Measurements from ENCODE around the gene C6orf120. TPM values are rescaled to one million over a fixed set of nuclear protein-coding genes. Genes with fewer than 3 reads are reported as not detected.

Gene C6orf120
- total RNA-seq, 4 donors from 2014 or later = 20.8 to 28.8 (median 25.6) TPM

- peak overlapping the region; percentile 77 for H3K4me3 ChIP-seq (ENCODE audit: low read depth, poor library complexity, severe bottlenecking)
- intact Hi-C loops (cut with DNase I; ENCODE audit: low total_unique reads) = no loop called here
- DNase-seq (ENCODE audit: low spot score in 2 of 2) = peak; percentile 57 to 96
- TF ChIP-seq POLR2A (IDR thresholded peaks at IDR 0.05) = no peak
- no peak for TF ChIP-seq CTCF (IDR thresholded peaks at IDR 0.05)
- 0 to 1% methylated on average over 28 to 40 of the region's 70 CpGs for WGBS, 2 donors
Measured at GRCh38 chr6:169723200-169723909, 21.4 kb downstream of the C6orf120 start.

- intact Hi-C loops (cut with DNase I; ENCODE audit: low total_unique reads) = no loop called here
- WGBS, 2 donors = 0 to 1% methylated on average over 4 to 14 of the region's 89 CpGs
- no peak for DNase-seq (ENCODE audit: low spot score in 2 of 2)
- no peak overlapping the region for H3K4me3 ChIP-seq (ENCODE audit: low read depth, poor library complexity, severe bottlenecking)
- TF ChIP-seq CTCF (IDR thresholded peaks at IDR 0.05) = no peak
- TF ChIP-seq POLR2A (IDR thresholded peaks at IDR 0.05) = no peak
Measured at GRCh38 chr6:169723991-169724493, 22.1 kb downstream of the C6orf120 start.

DNA sequence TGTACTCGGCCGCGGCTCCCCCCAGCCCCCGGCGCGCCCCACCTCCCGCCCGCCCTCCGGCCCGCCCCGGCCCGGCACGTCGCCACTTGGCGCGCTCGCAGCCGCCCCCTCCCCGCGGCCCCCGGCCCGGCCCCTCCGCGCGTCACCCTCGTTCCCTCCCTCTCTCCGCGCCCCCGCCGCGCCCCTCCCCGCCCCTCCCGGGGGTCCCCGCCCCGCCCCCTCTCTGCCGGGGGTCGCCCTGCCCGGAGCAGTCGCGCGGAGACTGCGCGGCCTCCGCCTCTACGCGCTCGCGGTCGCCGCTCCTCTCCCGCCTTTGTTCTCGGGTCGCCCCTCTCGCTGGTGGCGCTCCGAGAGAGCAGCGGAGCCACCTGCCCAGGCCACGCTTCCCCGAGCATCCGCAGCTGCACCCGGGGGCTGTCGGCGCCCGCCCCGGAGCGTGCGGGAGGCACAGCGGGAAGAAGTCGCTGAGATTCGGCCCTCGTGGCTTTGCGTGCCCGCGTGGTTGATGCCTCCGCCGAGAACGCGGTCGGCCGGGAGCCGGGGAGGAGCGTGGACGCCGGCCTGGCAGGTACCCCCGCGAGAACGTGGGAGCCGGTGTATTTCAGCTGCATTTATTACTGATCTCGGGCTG, 22.7 kb downstream of the C6orf120 start, which contains the start of gene PHF10:
PHF10 (minus strand) TSS at position 7 of the 631 bp plus-strand sequence. CDS start 569 bp downstream, outside the sequence.
- peak within 1 kb of the TSS; percentile 77 for H3K4me3 ChIP-seq (ENCODE audit: low read depth, poor library complexity, severe bottlenecking)
- peak; percentile 25 to 88 for DNase-seq (ENCODE audit: low spot score in 2 of 2)
- WGBS, 2 donors = 1% methylated on average over 38 to 45 of the region's 89 CpGs
- TF ChIP-seq POLR2A (IDR thresholded peaks at IDR 0.05) (no peak), CTCF (IDR thresholded peaks at IDR 0.05) (no peak)
- intact Hi-C loops (cut with DNase I; ENCODE audit: low total_unique reads) = no loop called here

- TF ChIP-seq CTCF (IDR thresholded peaks at IDR 0.05) = no peak
- TF ChIP-seq POLR2A (IDR thresholded peaks at IDR 0.05) = no peak
- H3K4me3 ChIP-seq (ENCODE audit: low read depth, poor library complexity, severe bottlenecking) = peak overlapping the region; percentile 61
- intact Hi-C loops (cut with DNase I; ENCODE audit: low total_unique reads) = no loop called here
- WGBS, 2 donors = 22 to 28% methylated on average over 28 to 29 of the region's 29 CpGs
- DNase-seq (ENCODE audit: low spot score in 2 of 2) = peak; percentile 54 to 91
Measured at GRCh38 chr6:169725125-169726048, 23.5 kb downstream of the C6orf120 start.

GRCh38 chr6:169726049-169726400, 24.1 kb downstream of the C6orf120 start:
- TF ChIP-seq CTCF (IDR thresholded peaks at IDR 0.05) (no peak), POLR2A (IDR thresholded peaks at IDR 0.05) (no peak)
- no peak overlapping the region for H3K4me3 ChIP-seq (ENCODE audit: low read depth, poor library complexity, severe bottlenecking)
- DNase-seq (ENCODE audit: low spot score in 2 of 2) = no peak
- intact Hi-C loops (cut with DNase I; ENCODE audit: low total_unique reads) = no loop called here
- WGBS, 2 donors = 95 to 100% methylated on average over 1 of the region's 1 CpG

Data from lower leg skin (tissue), 4 donors.